Liver (tissue), 9 donors: Measurements from ENCODE around the gene ICAM1. TPM values are rescaled to one million over a fixed set of nuclear protein-coding genes. Genes with fewer than 3 reads are reported as not detected.
A peak's percentile ranks its signal among the peaks of the same experiment; 100 is the strongest.

Experiments
- DNase-seq: peaks from one replicate; pipeline ENCODE4 v3.0.0-alpha.2; 2017; ENCODE audit warnings: low spot score
- H3K27ac ChIP-seq, 2 donors: one replicate each; pipeline ENCODE4 v1.7.0; 2013; ENCODE audit warnings: inconsistent platforms in 2 of 2, low read length in 2 of 2, control low read depth in 1 of 2, low read depth in 1 of 2, mild to moderate bottlenecking in 1 of 2
- H3K27me3 ChIP-seq, 4 donors: one replicate each; pipeline versions ENCODE4 v1.6.1 to v1.7.0; 2013; ENCODE audit warnings: low read length in 3 of 4, inconsistent platforms in 1 of 4, mild to moderate bottlenecking in 1 of 4, moderate library complexity in 1 of 4; ENCODE audit not compliant: control insufficient read depth in 4 of 4, insufficient read depth in 4 of 4
- H3K36me3 ChIP-seq, 4 donors: one replicate each; pipeline versions ENCODE4 v1.6.1 to v1.7.0; 2013; ENCODE audit warnings: low read length in 3 of 4, mild to moderate bottlenecking in 3 of 4, low read depth in 1 of 4, moderate library complexity in 1 of 4; ENCODE audit not compliant: control insufficient read depth in 4 of 4, insufficient read depth in 3 of 4
- H3K4me1 ChIP-seq, 4 donors: one replicate each; pipeline versions ENCODE4 v1.6.1 to v1.7.0; 2013; ENCODE audit warnings: low read length in 3 of 4, mild to moderate bottlenecking in 3 of 4, moderate library complexity in 1 of 4; ENCODE audit not compliant: control insufficient read depth in 4 of 4, insufficient read depth in 4 of 4
- H3K4me3 ChIP-seq, 3 donors: one replicate each; pipeline versions ENCODE4 v1.6.1 to v1.7.0; 2013; ENCODE audit warnings: low read length in 3 of 3, control low read depth in 1 of 3, low read depth in 1 of 3, mild to moderate bottlenecking in 1 of 3
- H3K9ac ChIP-seq, 2 donors: one replicate each; pipeline ENCODE4 v1.7.0; 2013; ENCODE audit warnings: low read length in 2 of 2, mild to moderate bottlenecking in 2 of 2, moderate library complexity in 2 of 2, control low read depth in 1 of 2, low read depth in 1 of 2
- H3K9me3 ChIP-seq, 4 donors: one replicate each; pipeline versions ENCODE4 v1.6.1 to v1.7.0; 2013; ENCODE audit warnings: low read length in 3 of 4; ENCODE audit not compliant: control insufficient read depth in 4 of 4
- ATF3 ChIP-seq: IDR thresholded peaks from 2 replicates; pipeline ENCODE4 v1.6.1; 2016; ENCODE audit warnings: antibody characterized with exemption
- GABPA ChIP-seq, 2 donors: IDR thresholded peaks in 1 of 2; conservative IDR thresholded peaks in 1 of 2; 2 replicates each; pipeline ENCODE4 v1.6.1; 2016; ENCODE audit warnings: antibody characterized with exemption in 2 of 2, mild to moderate bottlenecking in 1 of 2, moderate library complexity in 1 of 2
- HNF4A ChIP-seq, 2 donors: conservative IDR thresholded peaks; 2 replicates each; pipeline ENCODE4 v1.6.1; 2016; ENCODE audit warnings: antibody characterized with exemption in 2 of 2, mild to moderate bottlenecking in 2 of 2
- HNF4G ChIP-seq: IDR thresholded peaks from 2 replicates; pipeline ENCODE4 v1.6.1; 2016; ENCODE audit warnings: antibody characterized with exemption
- MAX ChIP-seq: IDR thresholded peaks from 2 replicates; pipeline ENCODE4 v1.6.1; 2016; ENCODE audit warnings: antibody characterized with exemption
- RAD21 ChIP-seq, 2 donors: IDR thresholded peaks; 2 replicates each; pipeline ENCODE4 v1.6.1; 2016; ENCODE audit warnings: antibody characterized with exemption in 2 of 2, mild to moderate bottlenecking in 2 of 2
- REST ChIP-seq: IDR thresholded peaks from 2 replicates; pipeline ENCODE4 v1.6.1; 2016; ENCODE audit warnings: antibody characterized with exemption, mild to moderate bottlenecking
- RXRA ChIP-seq, 2 donors: IDR thresholded peaks; 2 replicates each; pipeline ENCODE4 v1.6.1; 2017 to 2018; ENCODE audit warnings: antibody characterized with exemption in 2 of 2, mild to moderate bottlenecking in 1 of 2
- YY1 ChIP-seq: IDR thresholded peaks from 2 replicates; pipeline ENCODE4 v1.6.1; 2016; ENCODE audit warnings: antibody characterized with exemption, mild to moderate bottlenecking
- ZBTB33 ChIP-seq: IDR thresholded peaks from 2 replicates; pipeline ENCODE4 v1.6.1; 2016; ENCODE audit warnings: antibody characterized with exemption
- WGBS: extraction: QIAGEN DNeasy Blood & Tissue Kit; methylation state at CpG from one replicate; pipeline ENCODE4 v1.1.7; 2013; 5-methylcytosine and 5-hydroxymethylcytosine counted together
- polyA plus RNA-seq, 2 donors: library from polyadenylated mRNA; stranded (reverse) in 1 of 2; unstranded in 1 of 2; fragments of 200-250 nt in 1 of 2; fragments of >200 nt in 1 of 2; fragmentation: Nextera tagmentation in 1 of 2; extraction: Ambion mirVana in 1 of 2; gene quantifications; one replicate each; pipeline versions ENCODE4 v1.2.1 to v1.2.3, GENCODE V29; 2013 to 2015
- total RNA-seq, 2 donors: library from RNA; depleted of rRNA; stranded (reverse); fragments of >200 nt; gene quantifications; one replicate each; pipeline ENCODE4 v1.2.3, GENCODE V29; 2014
- donor health status: healthy.
- donor health status: healthy.
- donor health status: healthy.
- donor health status: healthy.
- donor health status: healthy.

Gene ICAM1
- total and polyA plus RNA-seq, 4 donors = 7.8 to 26.3 (median 19.8) TPM

GRCh38 chr19:10256551-10256950, 14.4 kb upstream of the ICAM1 start:
- Histone ChIP-seq H3K27ac (no peak overlapping the region), H3K36me3 (peaks cover 10 to 40% (median 23%) of the 10 kb centered on the region in 4 donors), H3K4me1 (peaks cover 0 to 13% (median 10%) of the 10 kb centered on the region in 4 donors)

GRCh38 chr19:10256970-10257615, 13.8 kb upstream of the ICAM1 start:
- 71% methylated on average over 9 of the region's 9 CpGs for WGBS
- H3K9ac ChIP-seq = no peak overlapping the region
- H3K27me3 ChIP-seq = no peaks in the 10 kb centered on the region
- TF ChIP-seq HNF4G = peak; percentile 25
- peak; percentile 21 to 54 for TF ChIP-seq RXRA (IDR thresholded peaks at IDR 0.05)
- TF ChIP-seq MAX = no peak
- peak; percentile 46 to 69 for TF ChIP-seq HNF4A (conservative IDR thresholded peaks at IDR 0.05)
- no peak for DNase-seq
- H3K36me3 ChIP-seq = peaks cover 10 to 40% (median 23%) of the 10 kb centered on the region in 4 donors
- H3K9me3 ChIP-seq = no peaks in the 10 kb centered on the region
- H3K27ac ChIP-seq = no peak overlapping the region
- H3K4me1 ChIP-seq = peaks cover 0 to 14% (median 10%) of the 10 kb centered on the region in 4 donors
- H3K4me3 ChIP-seq = no peak overlapping the region

More at GRCh38 chr19:10256551-10256950, 14.4 kb upstream of the ICAM1 start:
- 93% methylated on average over 18 of the region's 18 CpGs for WGBS
- no peaks in the 10 kb centered on the region for H3K27me3 ChIP-seq
- TF ChIP-seq YY1 = no peak
- no peak for TF ChIP-seq GABPA (IDR thresholded peaks at IDR 0.05 in 1 of 2, conservative IDR thresholded peaks at IDR 0.05 in 1 of 2)
- no peak for TF ChIP-seq ZBTB33
- TF ChIP-seq REST = no peak
- TF ChIP-seq ATF3 = no peak
- TF ChIP-seq RAD21 (IDR thresholded peaks at IDR 0.05) = no peak
- H3K9me3 ChIP-seq = no peaks in the 10 kb centered on the region
- no peak overlapping the region for H3K4me3 ChIP-seq
- no peak for DNase-seq
- no peak overlapping the region for H3K9ac ChIP-seq
